ENCODE measurements around the gene GLIS1. TPM values are rescaled to one million over a fixed set of nuclear protein-coding genes. Genes with fewer than 3 reads are reported as not detected.
"Not testable (repeated sequence)": the region's sequence is repeated elsewhere in the genome, so short reads cannot be mapped to it uniquely, and the experiment has no call there.

The GLIS1 gene
- total RNA-seq, 1 experiment from 2014 or later, result not detected

DNA sequence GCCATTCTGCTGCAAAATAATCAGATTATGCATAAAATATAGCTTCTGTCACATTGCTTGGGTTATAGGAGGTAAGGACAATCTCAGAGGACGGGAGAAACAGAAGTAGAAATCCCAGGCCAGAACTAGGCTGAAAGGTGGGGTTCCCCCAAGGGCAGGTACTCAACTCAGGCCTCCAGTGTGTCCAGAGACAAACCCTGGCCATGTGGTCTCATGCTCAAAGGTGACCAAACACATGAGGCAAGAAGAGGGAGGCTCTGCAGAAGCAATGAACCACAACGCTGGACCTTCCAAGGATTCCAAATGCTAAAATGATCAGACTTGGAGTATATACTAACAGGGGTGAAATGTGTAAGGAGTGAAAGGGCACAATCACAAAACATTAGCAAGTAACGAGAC, 176.0 kb downstream of the GLIS1 start:
- DNase-seq (ENCODE audit: low spot score), result no peak

DNA sequence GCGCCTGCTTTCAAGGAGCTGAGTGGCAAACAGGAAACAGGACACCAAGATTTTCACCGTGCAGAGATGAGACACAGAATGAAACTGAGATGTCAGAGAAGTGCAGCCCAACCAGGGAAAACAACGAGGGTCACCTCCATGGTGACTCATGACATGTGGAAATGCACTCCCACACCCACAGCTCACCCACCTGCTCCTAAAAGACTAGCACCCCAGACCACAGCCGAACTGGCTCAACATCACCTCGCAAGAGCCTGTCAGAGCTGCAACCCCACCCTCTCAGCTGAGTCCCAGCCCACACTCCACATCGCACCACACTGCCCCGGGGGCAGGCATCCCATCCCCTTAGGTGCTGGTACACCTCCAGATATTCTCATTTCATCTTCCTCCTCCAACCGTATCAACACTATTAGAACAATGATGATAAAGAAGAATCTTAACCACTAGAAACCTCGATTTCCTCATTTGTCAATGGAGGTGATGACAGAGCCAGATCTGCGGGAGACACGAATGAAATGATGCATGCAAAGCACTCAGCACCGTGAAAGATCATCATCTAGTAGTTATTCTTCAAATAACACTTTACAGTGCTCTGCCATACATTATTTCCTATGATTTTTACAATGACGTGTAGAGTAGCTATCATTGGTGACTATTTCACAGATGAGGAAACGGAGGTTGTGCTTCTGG, 176.5 kb downstream of the GLIS1 start:
- no peak for DNase-seq (ENCODE audit: low spot score)

DNA sequence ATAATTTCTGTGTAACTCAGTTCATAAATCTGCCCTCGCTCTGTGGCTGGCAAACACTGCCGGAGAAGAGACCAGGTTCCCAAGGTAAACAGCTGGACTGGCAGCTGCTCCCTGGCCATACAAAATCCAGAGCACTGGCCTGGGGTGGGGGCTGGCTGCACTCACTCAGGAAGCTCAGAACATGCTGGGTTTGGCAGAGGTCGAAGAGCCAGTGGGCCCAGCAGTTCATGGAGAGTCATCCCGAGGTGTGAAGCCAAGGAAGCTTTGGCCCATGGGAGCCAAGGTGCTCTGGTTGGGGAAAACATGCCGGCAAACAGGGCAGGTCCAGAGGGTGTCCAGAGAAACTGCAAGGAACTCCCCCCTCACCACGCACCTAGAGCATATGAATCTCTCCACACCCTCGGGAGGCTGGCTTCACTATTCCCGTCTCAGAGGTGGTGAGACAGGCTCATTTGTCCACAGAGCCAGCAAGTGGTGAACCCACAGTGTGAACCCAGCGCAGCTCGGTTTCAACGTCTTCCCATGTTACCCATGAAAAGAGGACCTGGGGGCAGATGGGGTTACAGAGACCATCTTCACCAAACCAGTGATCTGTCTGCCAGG, 177.4 kb downstream of the GLIS1 start:
- DNase-seq (ENCODE audit: low spot score), result no peak

DNA sequence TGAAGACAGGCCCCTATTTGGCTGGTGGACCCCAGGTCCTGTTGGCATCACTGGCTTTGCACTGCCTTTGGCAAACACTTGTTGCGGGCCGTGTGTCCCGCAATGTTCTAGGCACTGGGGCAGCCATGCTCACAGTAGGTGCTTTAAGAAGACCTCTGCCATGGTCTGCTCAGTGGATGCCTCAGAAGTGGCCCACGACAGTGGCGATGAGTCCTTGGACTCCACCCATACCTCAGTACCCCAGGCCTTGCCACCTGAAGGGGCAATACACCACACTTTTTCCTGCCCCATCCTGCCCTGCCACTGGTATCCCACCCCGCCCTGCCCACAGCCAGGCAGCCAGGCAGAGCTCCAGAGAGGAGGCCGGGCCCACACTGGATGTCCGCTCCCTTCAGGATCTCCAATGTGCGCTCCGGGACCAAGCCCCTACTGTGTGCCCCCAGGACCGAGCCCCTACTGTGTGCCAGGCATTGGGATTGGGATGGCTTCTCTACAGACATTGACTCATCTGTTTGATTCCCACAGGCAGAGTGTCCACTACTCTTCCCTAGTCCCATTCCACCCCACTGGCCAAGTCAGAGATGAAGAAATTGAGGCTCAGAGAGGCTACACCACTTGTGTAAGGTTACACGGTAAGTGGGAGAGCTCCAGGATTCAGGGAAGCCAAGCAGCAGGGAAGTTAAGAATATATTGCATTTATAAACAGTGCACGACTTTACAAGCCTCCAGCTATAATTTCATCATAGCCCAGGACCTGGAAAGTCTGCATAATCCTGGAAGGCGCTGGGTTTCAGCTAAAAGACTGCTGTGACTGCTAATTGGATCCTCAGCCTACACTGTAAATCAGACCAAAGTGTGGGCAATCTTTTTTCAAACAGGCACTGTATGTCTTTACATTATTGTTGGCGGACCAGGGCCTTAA, 178.1 kb downstream of the GLIS1 start:
- no peak for DNase-seq (ENCODE audit: low spot score)

DNA sequence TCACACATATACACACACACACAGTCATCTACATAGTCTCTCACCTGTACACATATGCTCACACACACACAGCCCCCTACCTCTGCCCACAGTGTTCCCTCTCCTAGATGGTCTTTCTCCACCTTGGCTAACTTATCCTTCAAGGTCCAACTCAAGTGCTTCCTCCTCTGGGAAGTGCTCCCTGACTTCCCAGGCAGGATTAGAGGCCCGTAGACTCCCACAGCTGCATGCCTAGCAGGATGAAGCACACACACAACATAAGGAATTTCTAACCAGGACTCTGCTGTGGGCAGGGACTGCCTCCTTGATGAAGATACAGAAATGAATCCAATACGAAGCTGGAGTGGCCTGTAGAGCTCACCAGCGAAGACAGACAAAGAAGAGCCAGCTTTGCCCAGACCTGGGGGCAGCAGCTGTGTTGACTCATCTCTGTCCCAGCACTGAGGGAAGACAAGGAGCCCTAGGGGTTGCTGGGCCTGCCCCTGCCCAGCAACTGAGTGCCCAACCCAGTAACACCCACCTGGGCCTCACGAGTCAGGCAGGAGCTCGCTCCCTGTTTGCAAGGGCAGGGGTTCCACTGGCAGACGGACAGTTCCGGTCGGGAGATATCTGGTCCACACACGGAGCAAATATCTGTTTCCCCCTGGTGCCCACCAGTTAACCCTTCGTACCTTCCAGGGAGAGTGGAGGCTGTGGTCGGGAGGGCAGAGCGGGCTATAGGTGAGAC, 178.9 kb downstream of the GLIS1 start:
- no peak for DNase-seq (ENCODE audit: low spot score)

DNA sequence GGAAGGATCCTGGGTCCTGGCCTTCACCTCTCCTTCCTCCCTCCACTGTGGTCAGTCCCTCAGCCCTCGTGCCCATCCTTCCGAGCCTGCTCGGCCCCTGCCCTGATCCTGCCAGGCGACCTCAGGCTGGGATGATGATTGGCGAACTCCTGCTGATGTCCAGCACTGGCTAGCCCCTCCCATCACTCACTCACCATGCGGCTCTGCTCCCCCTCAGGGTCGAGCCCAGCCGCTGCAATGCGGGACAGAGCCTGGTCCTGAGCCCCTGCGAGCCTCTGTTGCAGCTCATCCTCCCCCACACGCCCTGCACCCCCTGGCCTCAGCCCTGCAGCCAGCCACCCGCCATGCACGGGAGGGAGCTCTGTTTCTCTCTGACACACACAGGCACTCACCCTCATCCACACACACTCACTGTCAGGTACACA, 179.6 kb downstream of the GLIS1 start:
- DNase-seq (ENCODE audit: low spot score), result no peak

DNA sequence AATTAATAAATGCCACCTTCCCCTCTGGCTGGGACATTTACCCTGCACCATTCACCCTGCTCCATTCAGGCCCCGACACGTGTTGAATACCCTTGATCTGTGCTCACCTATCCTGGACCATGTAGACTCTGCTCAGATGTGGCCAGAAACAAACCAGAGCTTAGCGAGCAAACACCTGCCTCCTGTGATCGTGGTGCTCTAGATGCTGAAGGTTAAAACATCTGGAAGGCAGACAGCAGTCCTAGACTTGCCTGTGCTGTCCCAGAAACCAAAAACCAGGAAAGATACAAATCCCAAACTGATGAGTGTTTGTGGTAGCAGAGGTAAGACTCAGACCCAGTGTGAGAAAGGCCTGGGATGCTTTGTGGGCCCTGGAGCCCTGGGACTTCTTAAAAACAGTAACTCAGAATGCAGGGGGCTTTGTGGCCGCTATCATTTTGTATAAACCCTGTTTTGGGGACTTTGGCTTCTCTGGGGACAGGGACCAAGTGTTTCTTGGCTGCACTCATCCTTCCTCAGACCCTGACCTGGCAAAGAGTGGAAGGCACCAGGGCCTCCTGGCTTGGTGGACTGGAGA, 180.1 kb downstream of the GLIS1 start:
- no peak for DNase-seq (ENCODE audit: low spot score)

DNA sequence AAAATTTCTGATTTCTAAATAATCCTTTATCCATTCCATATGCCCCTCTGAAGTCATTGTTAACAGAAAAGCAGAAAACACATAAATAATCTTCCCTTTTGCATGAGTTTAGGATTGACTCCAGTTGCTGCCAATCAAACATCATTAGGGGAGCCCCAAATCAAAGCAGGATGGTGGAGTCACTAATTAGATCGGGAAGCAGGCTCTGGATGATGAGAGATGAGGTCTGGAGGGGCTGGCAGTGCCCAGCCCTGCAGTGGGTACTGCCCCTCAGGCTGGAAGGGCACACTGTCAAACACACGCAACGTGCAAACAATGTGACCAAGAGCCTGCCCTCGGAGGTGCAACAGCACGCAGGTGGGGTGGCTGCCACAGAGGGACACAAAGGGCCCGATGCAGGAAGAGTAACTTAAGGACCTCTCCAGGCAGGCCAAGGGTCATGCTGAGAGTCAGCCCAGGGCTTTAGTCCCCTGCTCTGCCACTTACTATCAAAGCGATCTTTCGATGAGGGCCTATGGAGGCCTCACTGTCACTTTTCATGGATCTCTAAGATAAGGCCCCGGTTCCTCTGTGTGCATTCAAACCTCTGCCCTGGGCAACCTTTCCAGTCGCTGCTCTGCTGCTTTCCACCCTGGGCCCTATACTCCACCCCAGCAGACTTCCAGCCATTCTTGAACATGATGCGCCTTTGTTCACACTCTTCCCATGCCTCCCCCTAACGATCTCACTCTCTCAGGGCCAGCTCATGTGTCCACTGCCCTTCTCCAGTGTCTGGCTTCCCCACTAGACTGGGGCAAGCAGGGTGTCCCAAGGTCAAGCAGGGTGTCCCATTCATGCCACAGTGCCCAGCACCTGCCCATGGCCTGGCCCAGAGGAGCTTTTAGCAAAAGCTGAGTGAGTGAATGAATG, 180.9 kb downstream of the GLIS1 start:
- DNase-seq (ENCODE audit: low spot score), result no peak

DNA sequence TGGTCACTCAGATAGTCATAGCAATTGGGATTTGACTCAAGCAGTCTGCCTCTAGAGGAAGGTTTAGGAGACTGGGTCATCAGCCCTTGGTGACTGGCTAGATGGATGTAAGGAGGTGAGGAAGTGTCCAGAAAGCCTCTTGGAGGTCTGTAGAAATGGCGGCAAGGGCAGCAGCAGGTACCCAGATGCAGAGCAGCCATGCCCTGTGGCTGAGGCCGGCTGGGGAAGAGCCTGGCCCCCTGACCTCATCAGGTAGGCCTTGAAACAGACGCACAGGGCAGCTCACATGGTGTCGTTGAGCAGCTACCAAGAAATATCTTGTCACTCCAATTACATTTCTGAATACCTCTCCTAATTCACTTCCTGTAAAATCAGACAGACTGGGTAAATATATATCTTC, 181.6 kb downstream of the GLIS1 start:
- no peak for DNase-seq (ENCODE audit: low spot score)

DNA sequence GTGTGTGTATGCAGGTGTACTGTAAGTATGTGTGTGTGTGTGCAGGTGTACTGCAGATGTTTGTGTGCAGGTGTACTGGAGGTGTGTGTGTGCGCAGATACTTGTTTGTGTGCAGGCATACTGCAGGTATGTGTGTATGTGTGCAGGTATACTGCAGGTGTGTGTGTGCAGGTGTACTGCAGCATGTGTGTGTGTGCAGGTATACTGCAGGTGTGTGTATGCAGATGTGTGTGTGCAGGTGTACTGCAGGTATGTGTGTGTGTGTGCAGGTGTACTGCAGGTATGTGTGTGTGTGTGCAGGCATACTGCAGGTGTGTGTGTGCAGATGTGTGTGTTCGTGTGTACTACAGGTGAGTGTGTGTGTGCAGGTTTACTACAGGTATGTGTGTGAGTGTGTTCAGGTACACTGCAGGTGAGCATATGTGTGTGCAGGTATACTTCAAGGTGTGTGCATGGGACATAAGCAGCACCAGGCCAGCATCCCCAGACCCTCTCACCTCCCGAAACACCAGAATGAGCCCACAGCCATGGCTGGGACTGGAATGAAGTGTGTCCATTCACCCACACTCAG, 182.2 kb downstream of the GLIS1 start:
- DNase-seq (ENCODE audit: low spot score), result no peak

DNA sequence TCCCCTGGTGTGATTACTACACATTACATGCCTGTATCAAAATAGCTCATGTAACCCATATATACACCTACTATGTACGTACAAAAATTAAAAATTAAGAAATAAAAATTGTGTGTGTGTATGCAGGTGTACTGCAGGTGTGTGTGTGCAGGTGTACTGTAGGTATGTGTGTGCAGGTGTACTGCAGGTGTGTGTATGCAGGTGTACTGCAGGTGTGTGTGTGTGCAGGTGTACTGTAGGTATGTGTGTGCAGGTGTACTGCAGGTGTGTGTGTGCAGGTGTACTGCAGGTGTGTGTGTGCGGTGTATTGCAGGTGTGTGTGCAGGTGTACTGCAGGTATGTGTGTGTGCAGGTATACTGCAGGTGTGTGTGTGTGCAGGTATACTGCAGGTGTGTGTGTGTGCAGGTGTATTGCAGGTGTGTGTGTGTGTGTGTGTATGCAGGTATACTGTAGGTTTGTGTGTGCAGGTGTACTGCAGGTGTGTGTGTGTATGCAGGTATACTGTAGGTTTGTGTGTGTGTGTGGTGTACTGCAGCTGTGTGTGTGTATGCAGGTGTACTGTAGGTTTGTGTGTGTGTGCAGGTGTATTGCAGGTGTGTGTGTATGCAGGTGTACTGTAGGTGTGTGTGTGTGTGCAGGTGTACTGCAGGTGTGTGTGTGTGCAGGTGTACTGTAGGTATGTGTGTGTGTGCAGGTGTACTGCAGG, 183.2 kb downstream of the GLIS1 start:
- DNase-seq (ENCODE audit: low spot score), result not testable (repeated sequence)

DNA sequence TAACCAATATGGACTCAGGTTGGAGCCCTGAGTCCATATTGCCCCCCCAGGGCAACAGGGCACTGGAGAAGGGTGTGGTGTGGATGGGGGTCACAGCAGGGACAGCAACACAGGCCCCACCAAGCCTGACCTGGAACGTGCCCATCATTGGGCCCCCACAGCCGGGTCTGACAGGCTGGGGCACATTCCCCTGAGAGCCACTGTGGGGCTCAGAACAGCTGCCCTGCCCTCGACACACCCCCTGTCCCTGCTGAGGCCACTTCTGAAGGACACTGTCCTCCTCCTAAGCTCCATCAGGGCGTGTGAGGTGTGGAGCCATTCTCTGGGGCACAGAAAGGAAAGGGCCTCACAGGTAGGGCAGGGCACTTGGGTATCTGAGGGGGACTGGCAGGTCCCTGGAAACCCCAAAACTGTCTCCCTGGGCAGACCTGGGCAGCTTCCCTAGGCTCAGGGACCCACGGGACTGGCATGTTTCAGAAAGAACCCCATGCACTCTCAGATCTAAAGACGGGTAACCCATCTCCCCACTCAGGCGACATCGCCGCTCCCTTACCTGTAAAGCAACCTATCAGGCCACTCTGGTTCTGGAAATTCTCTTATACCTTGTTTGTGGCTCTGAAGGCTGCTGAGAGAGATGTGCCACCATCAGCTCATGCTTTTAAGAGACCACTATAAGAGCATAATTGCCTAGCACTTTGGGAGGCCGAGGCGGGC, 184.2 kb downstream of the GLIS1 start:
- no peak for DNase-seq (ENCODE audit: low spot score)

DNA sequence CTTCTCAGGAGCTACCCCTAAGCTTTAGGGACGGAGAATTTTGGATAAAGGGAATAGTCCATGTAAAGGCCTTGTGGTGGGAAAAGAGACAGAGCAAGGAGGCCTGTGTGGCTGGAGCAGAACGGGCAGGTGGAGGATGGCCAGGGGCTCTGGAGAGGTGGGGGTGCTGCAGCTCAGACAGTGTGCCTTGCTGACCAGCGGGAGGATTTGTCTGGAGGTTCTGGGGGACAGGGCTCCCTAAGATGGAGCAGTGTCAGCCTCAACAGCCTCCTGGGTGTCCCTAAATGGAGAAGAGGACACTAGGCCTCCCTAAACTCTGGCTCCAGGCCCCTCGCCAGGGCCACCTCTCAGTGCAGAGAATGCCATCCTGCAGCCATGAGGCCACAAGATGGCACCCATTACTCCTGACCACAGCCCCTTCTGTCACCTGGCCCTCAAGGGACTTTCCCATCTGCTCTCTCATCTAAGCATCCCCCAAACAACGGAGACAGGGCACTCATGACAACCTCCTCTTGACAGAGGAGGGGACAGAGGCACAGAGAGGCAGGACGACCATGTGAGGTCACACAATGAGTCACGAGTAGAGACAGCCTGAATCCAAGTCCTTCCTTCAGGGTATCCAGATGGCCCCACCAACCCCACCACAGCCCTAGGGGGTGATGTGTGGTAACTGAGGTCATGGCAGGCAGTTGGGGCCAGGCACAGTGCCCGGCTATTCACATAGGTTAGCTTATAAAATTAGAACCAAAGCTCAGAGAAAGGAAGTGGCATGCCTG, 185.0 kb downstream of the GLIS1 start:
- no peak for DNase-seq (ENCODE audit: low spot score)

DNA sequence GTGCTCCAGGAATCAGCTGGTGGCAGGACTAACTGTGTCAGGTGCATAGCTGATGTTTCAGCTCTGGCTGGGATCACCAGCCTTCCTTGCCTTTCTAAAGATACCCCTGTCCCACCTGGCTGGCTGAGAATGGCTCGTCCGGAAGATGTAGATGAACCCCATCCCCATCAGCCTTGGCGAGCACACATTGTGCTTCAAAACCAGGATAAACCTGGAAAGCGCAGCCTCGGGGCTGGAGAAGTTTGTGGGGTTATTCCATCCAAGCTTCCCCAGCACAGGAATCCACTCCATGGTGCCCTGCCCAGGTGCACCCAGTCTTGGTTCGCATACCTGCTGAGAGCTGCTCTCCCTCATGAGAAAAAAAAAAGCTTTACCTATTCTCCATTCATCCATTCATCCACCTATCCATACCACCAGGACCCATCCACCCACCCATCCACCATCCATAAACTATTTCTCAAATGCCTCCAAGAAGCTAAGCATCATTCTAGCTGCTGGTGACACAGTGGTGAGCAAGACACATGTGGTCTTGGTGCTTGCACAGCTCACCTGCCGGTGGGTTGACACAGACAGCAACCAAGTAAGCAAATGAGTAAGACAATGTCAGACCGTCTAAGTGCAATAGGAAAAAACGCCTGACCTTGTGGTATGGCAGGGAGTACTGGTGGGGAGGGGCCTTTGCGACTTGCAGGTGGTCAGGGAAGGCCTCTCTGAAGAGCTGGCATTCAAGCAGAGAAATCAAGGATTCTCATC, 185.8 kb downstream of the GLIS1 start:
- no peak for DNase-seq (ENCODE audit: low spot score)

DNA sequence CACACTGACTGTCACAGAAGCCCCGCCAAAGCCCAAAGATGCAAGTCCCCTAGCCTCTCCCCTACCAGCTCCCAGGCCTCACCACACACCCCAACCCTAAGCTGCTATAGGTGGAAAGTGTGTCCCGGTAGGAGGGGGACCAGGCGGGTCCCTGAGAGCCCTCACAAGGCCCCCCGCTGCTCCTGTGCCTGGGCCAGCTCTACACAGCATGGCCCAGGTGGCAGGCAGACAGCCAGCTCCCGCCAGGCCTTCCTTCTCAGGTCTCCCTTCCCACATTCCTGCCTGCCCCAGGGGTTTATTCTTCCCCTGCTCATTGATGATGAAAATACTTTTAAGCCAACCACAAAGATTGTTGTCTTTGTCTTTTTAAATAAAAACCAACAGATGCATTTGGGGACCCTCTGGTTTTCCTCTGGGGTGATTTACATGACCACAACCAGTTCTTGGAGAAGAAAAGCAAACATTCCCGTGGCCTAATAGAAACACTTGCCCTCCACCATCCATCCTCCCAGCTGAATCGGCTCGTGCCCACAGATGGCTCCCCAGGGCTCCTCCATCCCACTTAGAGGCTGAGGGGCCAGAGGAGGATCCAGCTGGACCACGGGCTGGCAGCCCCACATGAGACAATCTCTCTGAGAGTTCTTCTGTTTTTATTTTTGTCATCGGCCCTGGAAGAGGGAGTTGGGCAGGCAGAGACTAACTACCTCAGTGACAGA, 186.7 kb downstream of the GLIS1 start:
- DNase-seq (ENCODE audit: low spot score), result no peak

DNA sequence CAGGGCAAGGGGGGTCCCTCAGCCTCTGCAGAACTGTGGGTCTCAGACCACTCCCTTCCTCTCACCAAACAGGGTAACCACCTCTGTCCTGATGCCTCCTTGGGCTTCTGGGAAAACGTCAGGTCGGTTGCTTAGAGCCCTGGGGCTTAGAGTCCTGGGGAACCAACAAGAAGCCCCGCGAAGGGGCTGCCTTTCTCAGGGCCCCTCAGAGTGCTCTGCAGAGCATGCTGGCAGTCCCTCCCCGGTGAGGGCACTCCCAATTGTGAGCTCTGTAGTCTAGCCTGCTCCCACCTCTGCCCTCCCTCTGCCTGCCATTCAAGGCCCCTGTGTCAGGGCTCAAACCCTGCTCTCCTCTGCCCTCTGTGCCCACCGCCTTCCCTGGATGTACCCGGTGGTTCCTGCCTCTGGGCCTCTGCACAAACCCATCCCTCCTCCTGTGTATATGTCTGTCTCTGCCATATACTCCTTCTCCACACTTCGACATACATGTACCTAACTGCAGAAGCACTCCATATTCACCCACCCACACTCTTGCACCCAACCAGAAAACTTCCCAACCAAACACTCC, 187.5 kb downstream of the GLIS1 start:
- no peak for DNase-seq (ENCODE audit: low spot score)

All from HT-29 (cell line).